VCaP (cell line): Measurements from ENCODE around the gene CLASP2.

Experiments used
- H3K27ac ChIP-seq: fragments of 450-650 bp; 2 replicates; pipeline ENCODE4 v1.5.1; 2017
- CTCF ChIP-seq: fragments of 450-650 bp; conservative IDR thresholded peaks from 2 replicates; pipeline ENCODE4 v1.5.1; 2017; ENCODE audit warnings: mild to moderate bottlenecking, moderate library complexity

Gene CLASP2

GRCh38 chr3:33547101-33547500, 171.0 kb downstream of the CLASP2 start:
- no peak overlapping the region for H3K27ac ChIP-seq
- no peak for TF ChIP-seq CTCF

- TF ChIP-seq CTCF, result no peak
- H3K27ac ChIP-seq, result no peak overlapping the region
Measured at GRCh38 chr3:33544126-33544525, 173.9 kb downstream of the CLASP2 start.

- TF ChIP-seq CTCF, result no peak
- H3K27ac ChIP-seq, result no peak overlapping the region
Measured at GRCh38 chr3:33543601-33544000, 174.5 kb downstream of the CLASP2 start.

GRCh38 chr3:33541918-33542317, 176.1 kb downstream of the CLASP2 start:
- H3K27ac ChIP-seq, result no peak overlapping the region
- no peak for TF ChIP-seq CTCF

- no peak for TF ChIP-seq CTCF
Measured at GRCh38 chr3:33538678-33539339, 179.2 kb downstream of the CLASP2 start.

GRCh38 chr3:33537133-33537532, 180.9 kb downstream of the CLASP2 start:
- TF ChIP-seq CTCF, result no peak
- no peak overlapping the region for H3K27ac ChIP-seq

More at GRCh38 chr3:33538678-33539339, 179.2 kb downstream of the CLASP2 start:
- H3K27ac ChIP-seq, result no peak overlapping the region

GRCh38 chr3:33526787-33527186, 191.3 kb downstream of the CLASP2 start:
- H3K27ac ChIP-seq, result no peak overlapping the region
- no peak for TF ChIP-seq CTCF
